HepG2 (cell line): ENCODE measurements around the gene ARHGEF3. TPM values are rescaled to one million over a fixed set of nuclear protein-coding genes. Genes with fewer than 3 reads are reported as not detected.

ENCODE experiments used
- CCDC6 ChIP-seq: sonication (generic); formaldehyde crosslinking; IDR thresholded peaks from 2 replicates; pipeline ENCODE4 v1.8.1; 2022; ENCODE audit warnings: mild to moderate bottlenecking, missing genetic modification reagents, moderate library complexity
- CENPBD1 ChIP-seq: sonication (generic); formaldehyde crosslinking; IDR thresholded peaks from 2 replicates; pipeline ENCODE4 v1.8.0; 2022; ENCODE audit warnings: missing genetic modification reagents, low read depth, mild to moderate bottlenecking, borderline replicate concordance
- FOSL2 ChIP-seq: sonication (generic); formaldehyde crosslinking; IDR thresholded peaks from 2 replicates; pipeline ENCODE4 v1.4.0; 2020; ENCODE audit warnings: missing genetic modification reagents
- KLF15 ChIP-seq: sonication (generic); formaldehyde crosslinking; IDR thresholded peaks from 2 replicates; pipeline ENCODE4 v1.8.1; 2023; ENCODE audit warnings: borderline replicate concordance, mild to moderate bottlenecking, inconsistent platforms, missing genetic modification reagents, mixed read lengths
- MYPOP ChIP-seq: sonication (generic); formaldehyde crosslinking; IDR thresholded peaks from 2 replicates; pipeline ENCODE4 v1.8.1; 2023; ENCODE audit warnings: mild to moderate bottlenecking, moderate library complexity, missing genetic modification reagents
- NFIC ChIP-seq: IDR thresholded peaks from 2 replicates; pipeline ENCODE4 v1.6.1; 2012; ENCODE audit warnings: mild to moderate bottlenecking, low read length, inconsistent platforms
- SAP130 ChIP-seq: IDR thresholded peaks from 2 replicates; pipeline ENCODE4 v1.6.1; 2016; ENCODE audit warnings: low read depth
- SMAD9 ChIP-seq: sonication (generic); formaldehyde crosslinking; IDR thresholded peaks from 2 replicates; pipeline ENCODE4 v1.5.1; 2020; ENCODE audit warnings: mild to moderate bottlenecking, missing genetic modification reagents
- TAF1 ChIP-seq: sonication (generic); formaldehyde crosslinking; IDR thresholded peaks from 2 replicates; pipeline ENCODE4 v1.4.0; 2020; ENCODE audit warnings: missing genetic modification reagents
- TFAP4 ChIP-seq: sonication (generic); IDR thresholded peaks from 2 replicates; pipeline ENCODE4 v1.6.1; 2016; ENCODE audit warnings: low read depth, borderline replicate concordance
- THAP11 ChIP-seq: IDR thresholded peaks from 2 replicates; pipeline ENCODE4 v1.6.1; 2016; ENCODE audit warnings: missing biosample characterization, missing genetic modification reagents
- ZNF260 ChIP-seq: sonication (generic); formaldehyde crosslinking; IDR thresholded peaks from 2 replicates; pipeline ENCODE4 v1.4.0; 2020; ENCODE audit warnings: missing genetic modification reagents, low read depth, mild to moderate bottlenecking, borderline replicate concordance
- ZNF331 ChIP-seq: sonication (generic); formaldehyde crosslinking; IDR thresholded peaks from 2 replicates; pipeline ENCODE4 v1.4.0; 2020; ENCODE audit warnings: missing genetic modification reagents
- ZNF558 ChIP-seq: sonication (generic); formaldehyde crosslinking; IDR thresholded peaks from 2 replicates; pipeline ENCODE4 v1.9.0; 2022; ENCODE audit warnings: mild to moderate bottlenecking, missing genetic modification reagents, borderline replicate concordance
- ZNF589 ChIP-seq: sonication (generic); formaldehyde crosslinking; conservative IDR thresholded peaks from 2 replicates; pipeline ENCODE4 v1.8.0; 2022; ENCODE audit warnings: mild to moderate bottlenecking, moderate library complexity, missing genetic modification reagents
- ZNF891 ChIP-seq: sonication (generic); formaldehyde crosslinking; IDR thresholded peaks from 2 replicates; pipeline ENCODE4 v1.5.0; 2020; ENCODE audit warnings: mild to moderate bottlenecking, missing genetic modification reagents
- polyA plus RNA-seq, 8 experiments: library from polyadenylated mRNA; depleted of rRNA in 3 of 8; stranded (reverse) in 7 of 8; unstranded in 1 of 8; fragments of >200 nt; fragmentation: Illumina TruSeq in 4 of 8; extraction: Trizol in 4 of 8; gene quantifications; 2 replicates each; pipeline versions ENCODE4 v1.2.1 to v1.2.3, GENCODE V29; 2011 to 2016; ENCODE audit warnings: low read depth in 4 of 8, missing spikeins in 1 of 8, mixed read lengths in 1 of 8; ENCODE audit not compliant: insufficient read depth in 1 of 8
- total RNA-seq, 5 experiments: library from RNA; depleted of rRNA; stranded (reverse); fragments of >200 nt; fragmentation: Illumina TruSeq; extraction: Trizol; gene quantifications; 2 replicates each; pipeline ENCODE4 v1.2.3, GENCODE V29; 2016; ENCODE audit warnings: low read depth in 1 of 5

The ARHGEF3 gene
- total and polyA plus RNA-seq, 2 of the 13 experiments (the other 11 are each of a cell fraction or from before 2014, with no cell fraction given), result 14.8 to 23.1 TPM

- no peak for TF ChIP-seq ZNF558 (CRISPR knock-in tag)
- no peak for TF ChIP-seq ZNF891 (CRISPR knock-in tag)
- TF ChIP-seq TFAP4, result peak; percentile 25; the same call in 1 of the 2 replicates
- no peak for TF ChIP-seq KLF15 (CRISPR knock-in tag)
- TF ChIP-seq ZNF589 (CRISPR knock-in tag), result no peak
- TF ChIP-seq CENPBD1 (CRISPR knock-in tag), result no peak
- 0 out of 2 replicates have a peak, but pooled peaks have one; percentile 20 for TF ChIP-seq ZNF331
- TF ChIP-seq THAP11 (CRISPR knock-in tag), result no peak
- TF ChIP-seq SAP130 (CRISPR knock-in tag), result peak; percentile 9
- no peak for TF ChIP-seq ZNF260 (CRISPR knock-in tag)
- TF ChIP-seq TAF1 (CRISPR knock-in tag), result 0 out of 2 replicates have a peak, but pooled peaks have one; percentile 13
- TF ChIP-seq MYPOP (CRISPR knock-in tag), result 0 out of 2 replicates have a peak, but pooled peaks have one; percentile 11
- 0 out of 2 replicates have a peak, but pooled peaks have one; percentile 15 for TF ChIP-seq CCDC6
- peak; percentile 7; the same call in 1 of the 2 replicates for TF ChIP-seq FOSL2 (CRISPR knock-in tag)
- no peak for TF ChIP-seq NFIC
- no peak for TF ChIP-seq SMAD9 (CRISPR knock-in tag)
These were observed 1.5 kb downstream of the ARHGEF3 start (continued) for GRCh38 chr3:56800130-56800831.
